ENCODE data around the gene CNTNAP5. TPM values are rescaled to one million over a fixed set of nuclear protein-coding genes. Genes with fewer than 3 reads are reported as not detected.

Gene CNTNAP5
- total and polyA plus RNA-seq, 5 experiments from 2014 or later: not detected

GRCh38 chr2:124136110-124136509 is 111.0 kb downstream of the CNTNAP5 start:
- Mint-ChIP-seq H3K9me3 (peaks cover 0 to 22% (median 7%) of the 10 kb centered on the region in 9 donors), H3K4me3 (no peak overlapping the region), H3K36me3 (peaks cover 0 to 1% (median 0%) of the 10 kb centered on the region in 3 donors), H3K27ac (no peak overlapping the region), H3K4me1 (no peaks in the 10 kb centered on the region), H3K27me3 (no peaks in the 10 kb centered on the region)
- ATAC-seq: no peak
- no peak for DNase-seq
- POLR2A ChIA-PET: no interaction called here

DNA sequence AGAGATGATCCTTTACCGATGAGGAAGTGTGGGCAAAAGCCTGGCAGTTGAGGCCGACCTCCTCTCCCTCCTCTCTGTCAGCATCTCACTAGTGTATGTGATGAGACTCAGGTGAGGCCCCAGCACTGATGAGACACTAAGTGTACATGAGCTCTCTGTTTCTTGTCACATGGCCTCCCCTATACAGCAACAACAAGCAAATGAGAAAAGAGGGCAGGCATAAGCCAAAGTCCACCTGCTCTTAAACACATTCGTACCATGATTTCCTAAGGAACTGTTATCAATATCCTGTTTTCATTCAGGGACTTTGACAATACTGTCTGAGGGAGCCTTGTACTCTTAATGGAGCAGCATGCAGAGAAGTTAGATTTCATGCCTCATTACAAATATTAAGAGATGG is 113.0 kb downstream of the CNTNAP5 start:
- ATAC-seq: no peak
- POLR2A ChIA-PET: no interaction called here
- Mint-ChIP-seq H3K36me3 (peaks cover 0 to 1% (median 0%) of the 10 kb centered on the region in 3 donors), H3K4me1 (no peaks in the 10 kb centered on the region), H3K9me3 (peaks cover 0 to 20% (median 7%) of the 10 kb centered on the region in 9 donors), H3K27me3 (no peaks in the 10 kb centered on the region), H3K27ac (no peak overlapping the region), H3K4me3 (no peak overlapping the region)
- DNase-seq: no peak

DNA sequence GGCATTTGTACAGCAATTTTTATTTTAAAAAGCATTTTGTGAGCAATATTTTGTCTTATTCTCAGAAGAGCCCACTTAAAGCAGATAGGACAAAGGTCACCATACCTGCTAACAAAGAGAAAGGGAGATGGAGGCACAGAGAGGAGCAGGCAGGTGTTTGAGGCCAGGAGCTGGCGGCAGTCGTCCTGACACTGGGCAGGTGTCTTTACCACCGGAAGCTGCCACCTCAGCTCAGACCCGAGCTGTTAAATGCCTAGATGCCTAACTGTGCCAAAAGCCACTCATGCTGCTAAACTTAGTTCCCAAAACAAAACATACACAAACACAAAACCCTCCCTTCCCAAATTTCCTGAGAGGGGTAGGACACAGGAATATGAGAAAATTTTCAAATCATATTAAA is 120.9 kb downstream of the CNTNAP5 start:
- no peak for ATAC-seq
- POLR2A ChIA-PET: no interaction called here

DNA sequence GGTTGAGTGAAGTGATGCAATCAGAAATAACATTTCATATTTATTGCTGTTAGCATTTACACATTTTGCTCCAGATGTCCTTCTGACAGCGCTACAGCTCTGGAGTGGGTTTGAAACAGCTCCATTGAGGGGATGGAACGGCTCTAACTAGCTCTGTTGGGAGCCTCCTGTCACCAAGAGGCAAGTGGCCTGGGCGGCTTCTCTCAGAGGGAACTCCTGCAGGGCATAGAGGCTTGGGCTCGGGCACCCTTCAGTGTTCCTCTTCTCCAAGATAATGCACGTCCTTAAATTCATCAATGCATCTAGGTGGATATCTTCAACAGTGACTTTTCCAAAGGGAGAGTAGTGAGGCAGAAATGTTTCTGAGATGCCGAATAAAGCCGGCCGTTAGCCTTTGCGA is 122.5 kb downstream of the CNTNAP5 start:
- ATAC-seq (no peak), DNase-seq (no peak)
- Mint-ChIP-seq H3K36me3 (no peaks in the 10 kb centered on the region), H3K27ac (no peak overlapping the region), H3K27me3 (no peaks in the 10 kb centered on the region), H3K4me3 (no peak overlapping the region), H3K9me3 (peaks cover 0 to 9% (median 5%) of the 10 kb centered on the region in 9 donors), H3K4me1 (no peaks in the 10 kb centered on the region)
- POLR2A ChIA-PET: no interaction called here

More for the DNA sequence above, 120.9 kb downstream of the CNTNAP5 start:
- H3K27ac Mint-ChIP-seq: no peak overlapping the region
- no peaks in the 10 kb centered on the region for H3K36me3 Mint-ChIP-seq
- no peaks in the 10 kb centered on the region for H3K27me3 Mint-ChIP-seq
- H3K9me3 Mint-ChIP-seq: peaks cover 0 to 9% (median 2%) of the 10 kb centered on the region in 9 donors
- DNase-seq: no peak
- no peaks in the 10 kb centered on the region for H3K4me1 Mint-ChIP-seq
- no peak overlapping the region for H3K4me3 Mint-ChIP-seq

GRCh38 chr2:124149571-124149970 is 124.5 kb downstream of the CNTNAP5 start:
- Mint-ChIP-seq H3K4me3 (no peak overlapping the region), H3K36me3 (no peaks in the 10 kb centered on the region), H3K27ac (no peak overlapping the region), H3K27me3 (no peaks in the 10 kb centered on the region), H3K4me1 (no peaks in the 10 kb centered on the region), H3K9me3 (peaks cover 0 to 14% (median 5%) of the 10 kb centered on the region in 9 donors)
- no peak for DNase-seq
- POLR2A ChIA-PET: no interaction called here
- no peak for ATAC-seq

GRCh38 chr2:124151691-124152090 is 126.6 kb downstream of the CNTNAP5 start:
- H3K27me3 Mint-ChIP-seq: no peaks in the 10 kb centered on the region
- H3K9me3 Mint-ChIP-seq: peaks cover 0 to 14% (median 5%) of the 10 kb centered on the region in 9 donors
- POLR2A ChIA-PET: no interaction called here
- H3K27ac Mint-ChIP-seq: no peak overlapping the region
- DNase-seq: no peak
- ATAC-seq: no peak
- H3K36me3 Mint-ChIP-seq: no peaks in the 10 kb centered on the region
- peaks cover 0 to 2% (median 0%) of the 10 kb centered on the region in 4 donors for H3K4me1 Mint-ChIP-seq
- H3K4me3 Mint-ChIP-seq: no peak overlapping the region

- peaks cover 0 to 2% (median 0%) of the 10 kb centered on the region in 4 donors for H3K4me1 Mint-ChIP-seq
- POLR2A ChIA-PET: no interaction called here
These were observed 128.6 kb downstream of the CNTNAP5 start for GRCh38 chr2:124153713-124154112.

GRCh38 chr2:124159166-124159565 is 134.1 kb downstream of the CNTNAP5 start:
- POLR2A ChIA-PET: no interaction called here
- no peak for ATAC-seq
- peaks cover 0 to 24% (median 4%) of the 10 kb centered on the region in 9 donors for H3K9me3 Mint-ChIP-seq
- H3K27me3 Mint-ChIP-seq: no peaks in the 10 kb centered on the region
- no peak overlapping the region for H3K4me3 Mint-ChIP-seq
- no peak overlapping the region for H3K27ac Mint-ChIP-seq
- peaks cover 0 to 2% (median 0%) of the 10 kb centered on the region in 4 donors for H3K4me1 Mint-ChIP-seq
- H3K36me3 Mint-ChIP-seq: no peaks in the 10 kb centered on the region
- DNase-seq: no peak

More at GRCh38 chr2:124153713-124154112, 128.6 kb downstream of the CNTNAP5 start:
- Mint-ChIP-seq H3K27ac (no peak overlapping the region), H3K36me3 (no peaks in the 10 kb centered on the region), H3K27me3 (no peaks in the 10 kb centered on the region), H3K4me3 (peak overlapping the region in 1 of 10 donors; percentile 46), H3K9me3 (peaks cover 0 to 20% (median 5%) of the 10 kb centered on the region in 9 donors)
- DNase-seq (no peak), ATAC-seq (no peak)

DNA sequence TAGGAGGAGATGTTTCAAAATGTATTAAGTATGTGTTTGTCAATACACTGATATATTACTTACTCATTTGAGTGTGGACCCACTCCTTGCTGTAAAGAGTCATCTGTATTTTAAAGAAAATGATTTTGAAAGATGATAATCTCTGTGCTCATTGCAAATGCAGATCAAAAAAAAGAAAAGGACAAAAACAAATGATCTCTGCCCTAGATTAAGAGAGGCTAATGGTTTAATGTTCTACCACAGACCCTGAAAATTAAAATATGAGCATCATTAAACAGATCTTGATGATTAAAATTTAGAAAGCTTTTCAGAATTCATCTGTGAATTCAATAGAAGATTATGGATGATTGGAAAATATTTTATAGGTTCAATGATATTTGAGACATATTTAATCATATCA is 136.5 kb downstream of the CNTNAP5 start:
- DNase-seq (no peak), ATAC-seq (no peak)
- no peak overlapping the region for H3K4me3 Mint-ChIP-seq
- H3K27me3 Mint-ChIP-seq: no peaks in the 10 kb centered on the region
- peaks cover 0 to 27% (median 4%) of the 10 kb centered on the region in 9 donors for H3K9me3 Mint-ChIP-seq
- POLR2A ChIA-PET: no interaction called here
- no peaks in the 10 kb centered on the region for H3K36me3 Mint-ChIP-seq
- H3K27ac Mint-ChIP-seq: no peak overlapping the region
- H3K4me1 Mint-ChIP-seq: no peaks in the 10 kb centered on the region

DNA sequence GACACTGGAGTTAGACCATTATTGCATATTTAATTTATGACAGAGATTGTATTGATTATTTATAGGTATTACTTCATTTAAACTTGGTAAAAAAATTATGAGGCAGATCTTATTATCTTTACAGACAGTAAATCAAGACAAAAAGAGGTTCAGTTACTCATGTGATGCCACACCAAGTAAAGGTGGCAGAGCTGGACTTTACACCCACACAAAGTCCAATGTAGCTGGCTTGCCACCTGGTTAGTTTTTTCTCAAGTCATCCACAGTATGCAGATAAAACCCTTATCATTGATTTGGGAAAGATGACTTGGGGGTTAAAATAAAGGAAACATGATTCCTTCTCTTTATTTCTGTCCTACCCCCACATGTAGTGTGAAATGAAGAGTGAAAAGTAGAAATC is 137.2 kb downstream of the CNTNAP5 start:
- no peak overlapping the region for H3K27ac Mint-ChIP-seq
- H3K4me1 Mint-ChIP-seq: no peaks in the 10 kb centered on the region
- H3K27me3 Mint-ChIP-seq: no peaks in the 10 kb centered on the region
- POLR2A ChIA-PET: no interaction called here
- H3K9me3 Mint-ChIP-seq: peaks cover 0 to 32% (median 4%) of the 10 kb centered on the region in 9 donors
- H3K4me3 Mint-ChIP-seq: no peak overlapping the region
- H3K36me3 Mint-ChIP-seq: no peaks in the 10 kb centered on the region
- ATAC-seq (no peak), DNase-seq (no peak)

- POLR2A ChIA-PET: no interaction called here
- H3K4me1 Mint-ChIP-seq: no peaks in the 10 kb centered on the region
- no peaks in the 10 kb centered on the region for H3K36me3 Mint-ChIP-seq
These were observed 138.8 kb downstream of the CNTNAP5 start for GRCh38 chr2:124163840-124164239.

GRCh38 chr2:124165698-124166097 is 140.6 kb downstream of the CNTNAP5 start:
- POLR2A ChIA-PET: no interaction called here
- H3K9me3 Mint-ChIP-seq: peaks cover 0 to 31% (median 5%) of the 10 kb centered on the region in 9 donors
- H3K36me3 Mint-ChIP-seq: no peaks in the 10 kb centered on the region
- no peak overlapping the region for H3K4me3 Mint-ChIP-seq
- H3K27ac Mint-ChIP-seq: no peak overlapping the region
- no peak for DNase-seq
- H3K4me1 Mint-ChIP-seq: no peaks in the 10 kb centered on the region
- no peak for ATAC-seq
- H3K27me3 Mint-ChIP-seq: no peaks in the 10 kb centered on the region

More at GRCh38 chr2:124163840-124164239, 138.8 kb downstream of the CNTNAP5 start:
- no peak for DNase-seq
- Mint-ChIP-seq H3K27me3 (no peaks in the 10 kb centered on the region), H3K4me3 (no peak overlapping the region), H3K9me3 (peaks cover 0 to 30% (median 4%) of the 10 kb centered on the region in 9 donors), H3K27ac (no peak overlapping the region)
- ATAC-seq: no peak

GRCh38 chr2:124171472-124172063 is 146.5 kb downstream of the CNTNAP5 start:
- POLR2A ChIA-PET: no interaction called here
- DNase-seq (no peak), ATAC-seq (no peak)
- H3K27ac Mint-ChIP-seq: no peak overlapping the region
- H3K36me3 Mint-ChIP-seq: peaks cover 0 to 5% (median 0%) of the 10 kb centered on the region in 3 donors
- peaks cover 0 to 35% (median 4%) of the 10 kb centered on the region in 9 donors for H3K9me3 Mint-ChIP-seq
- H3K4me3 Mint-ChIP-seq: no peak overlapping the region
- H3K27me3 Mint-ChIP-seq: no peaks in the 10 kb centered on the region
- H3K4me1 Mint-ChIP-seq: no peaks in the 10 kb centered on the region

DNA sequence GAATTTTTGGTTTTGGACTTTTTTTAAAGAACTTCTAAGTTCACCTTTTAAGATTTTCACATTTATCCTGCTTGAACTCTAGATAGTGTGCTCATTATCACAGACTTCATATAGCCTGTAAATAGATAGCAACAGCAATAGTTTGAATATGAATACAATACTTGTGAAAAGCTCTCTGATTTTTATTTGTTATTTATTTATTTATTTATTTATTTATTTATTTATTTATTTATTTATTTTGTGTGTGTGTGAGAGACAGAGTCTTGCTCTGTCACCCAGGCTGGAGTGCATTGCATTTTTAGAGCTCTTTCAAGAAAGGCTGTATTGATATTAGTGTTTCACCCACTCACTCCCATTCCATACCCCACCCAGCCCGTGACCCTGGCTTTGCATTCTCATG is 153.6 kb downstream of the CNTNAP5 start:
- Mint-ChIP-seq H3K4me1 (no peaks in the 10 kb centered on the region), H3K27me3 (no peaks in the 10 kb centered on the region), H3K9me3 (peaks cover 0 to 23% (median 6%) of the 10 kb centered on the region in 9 donors), H3K36me3 (peaks cover 0 to 6% (median 0%) of the 10 kb centered on the region in 3 donors), H3K27ac (no peak overlapping the region), H3K4me3 (no peak overlapping the region)
- DNase-seq (no peak), ATAC-seq (no peak)
- POLR2A ChIA-PET: no interaction called here
